HepG2 (cell line): ENCODE results near the gene TM9SF2. TPM values are rescaled to one million over a fixed set of nuclear protein-coding genes. Genes with fewer than 3 reads are reported as not detected.

Experiments used
- ATF7 ChIP-seq, 2 experiments: fragments of 450-650 bp in 1 of 2; sonication (generic) in 1 of 2; formaldehyde crosslinking in 1 of 2; IDR thresholded peaks; 2 replicates each; pipeline versions ENCODE4 v1.4.0 to v1.6.1; 2016 to 2020; ENCODE audit warnings: antibody characterized with exemption in 1 of 2, mild to moderate bottlenecking in 1 of 2, missing genetic modification reagents in 1 of 2
- CBX2 ChIP-seq, 2 experiments: fragments of 200-600 bp in 1 of 2; sonication (generic); formaldehyde crosslinking in 1 of 2; IDR thresholded peaks; 2 replicates each; pipeline versions ENCODE4 v1.7.0 to v1.8.1; 2018 to 2022; ENCODE audit warnings: low read depth in 2 of 2, low read length in 1 of 2, mild to moderate bottlenecking in 1 of 2, missing genetic modification reagents in 1 of 2
- FOXC1 ChIP-seq: sonication (generic); formaldehyde crosslinking; IDR thresholded peaks from 2 replicates; pipeline ENCODE4 v1.8.0; 2022; ENCODE audit warnings: mild to moderate bottlenecking, missing genetic modification reagents, borderline replicate concordance
- HNF4A ChIP-seq: sonication (generic); formaldehyde crosslinking; IDR thresholded peaks from 2 replicates; pipeline ENCODE4 v1.4.0; 2020; ENCODE audit warnings: missing genetic modification reagents
- HNRNPL ChIP-seq: fragments of 200-400 bp; formaldehyde crosslinking; IDR thresholded peaks from 2 replicates; pipeline ENCODE4 v1.6.1; 2017; ENCODE audit warnings: mild to moderate bottlenecking, low read depth, low read length
- MYNN ChIP-seq: sonication (generic); formaldehyde crosslinking; IDR thresholded peaks from 2 replicates; pipeline ENCODE4 v1.4.0; 2020; ENCODE audit warnings: mild to moderate bottlenecking, low read depth, missing genetic modification reagents
- NFIB ChIP-seq: sonication (generic); formaldehyde crosslinking; IDR thresholded peaks from 2 replicates; pipeline ENCODE4 v1.9.0; 2021; ENCODE audit warnings: missing genetic modification reagents, mild to moderate bottlenecking, borderline replicate concordance
- NFIC ChIP-seq: IDR thresholded peaks from 2 replicates; pipeline ENCODE4 v1.6.1; 2012; ENCODE audit warnings: mild to moderate bottlenecking, low read length, inconsistent platforms
- NFYB ChIP-seq: sonication (generic); formaldehyde crosslinking; IDR thresholded peaks from 2 replicates; pipeline ENCODE4 v1.4.0; 2020; ENCODE audit warnings: missing genetic modification reagents
- SETDB1 ChIP-seq: sonication (generic); formaldehyde crosslinking; IDR thresholded peaks from 2 replicates; pipeline ENCODE4 v1.5.1; 2020; ENCODE audit warnings: missing genetic modification reagents, mild to moderate bottlenecking, borderline replicate concordance
- SOX13 ChIP-seq, 3 experiments: fragments of 450-650 bp in 1 of 3; sonication (generic) in 1 of 3; formaldehyde crosslinking in 1 of 3; IDR thresholded peaks in 2 of 3; conservative IDR thresholded peaks in 1 of 3; 2 replicates each; pipeline versions ENCODE4 v1.5.0 to v1.6.1; 2016 to 2020; ENCODE audit warnings: antibody characterized with exemption in 1 of 3, mild to moderate bottlenecking in 1 of 3, missing compliant biosample characterization in 1 of 3, missing genetic modification reagents in 1 of 3, moderate library complexity in 1 of 3
- SP140L ChIP-seq: sonication (generic); formaldehyde crosslinking; IDR thresholded peaks from 2 replicates; pipeline ENCODE4 v1.4.0; 2020; ENCODE audit warnings: missing genetic modification reagents, borderline replicate concordance
- XBP1 ChIP-seq: sonication (generic); formaldehyde crosslinking; IDR thresholded peaks from 2 replicates; pipeline ENCODE4 v1.5.0; 2020; ENCODE audit warnings: missing genetic modification reagents
- ZNF382 ChIP-seq: sonication (generic); formaldehyde crosslinking; IDR thresholded peaks from 2 replicates; pipeline ENCODE4 v1.5.0; 2020; ENCODE audit warnings: missing genetic modification reagents, mild to moderate bottlenecking, borderline replicate concordance
- ZNF550 ChIP-seq: sonication (generic); formaldehyde crosslinking; IDR thresholded peaks from 2 replicates; pipeline ENCODE4 v1.4.0; 2020; ENCODE audit warnings: mild to moderate bottlenecking, missing genetic modification reagents, borderline replicate concordance
- ZNF674 ChIP-seq: sonication (generic); formaldehyde crosslinking; IDR thresholded peaks from 2 replicates; pipeline ENCODE4 v1.5.0; 2020; ENCODE audit warnings: low read depth, mild to moderate bottlenecking, missing genetic modification reagents
- ZZZ3 ChIP-seq: sonication (generic); formaldehyde crosslinking; IDR thresholded peaks from 2 replicates; pipeline ENCODE4 v1.4.0; 2020; ENCODE audit warnings: missing genetic modification reagents, mild to moderate bottlenecking, borderline replicate concordance
- polyA plus RNA-seq, 8 experiments: library from polyadenylated mRNA; depleted of rRNA in 3 of 8; stranded (reverse) in 7 of 8; unstranded in 1 of 8; fragments of >200 nt; fragmentation: Illumina TruSeq in 4 of 8; extraction: Trizol in 4 of 8; gene quantifications; 2 replicates each; pipeline versions ENCODE4 v1.2.1 to v1.2.3, GENCODE V29; 2011 to 2016; ENCODE audit warnings: low read depth in 4 of 8, missing spikeins in 1 of 8, mixed read lengths in 1 of 8; ENCODE audit not compliant: insufficient read depth in 1 of 8
- total RNA-seq, 5 experiments: library from RNA; depleted of rRNA; stranded (reverse); fragments of >200 nt; fragmentation: Illumina TruSeq; extraction: Trizol; gene quantifications; 2 replicates each; pipeline ENCODE4 v1.2.3, GENCODE V29; 2016; ENCODE audit warnings: low read depth in 1 of 5
- TF ChIP-seq, protein P1 (sequence below): fragments of 450-650 bp; IDR thresholded peaks from 2 replicates; pipeline ENCODE4 v1.6.1; 2017
- TF ChIP-seq, protein P2 (sequence below): sonication (generic); formaldehyde crosslinking; IDR thresholded peaks from 2 replicates; pipeline ENCODE4 v1.5.0; 2020; ENCODE audit warnings: missing genetic modification reagents
- TF ChIP-seq, protein P3 (sequence below): sonication (generic); formaldehyde crosslinking; IDR thresholded peaks from 2 replicates; pipeline ENCODE4 v1.4.0; 2020; ENCODE audit warnings: missing genetic modification reagents, low read depth, mild to moderate bottlenecking, borderline replicate concordance
- TF ChIP-seq, protein P4 (sequence below): sonication (generic); formaldehyde crosslinking; IDR thresholded peaks from 2 replicates; pipeline ENCODE4 v1.4.0; 2020; ENCODE audit warnings: missing genetic modification reagents

The TM9SF2 gene
- total and polyA plus RNA-seq, 2 of the 13 experiments (the other 11 are each of a cell fraction or from before 2014, with no cell fraction given), result 94.1 to 123 TPM

DNA sequence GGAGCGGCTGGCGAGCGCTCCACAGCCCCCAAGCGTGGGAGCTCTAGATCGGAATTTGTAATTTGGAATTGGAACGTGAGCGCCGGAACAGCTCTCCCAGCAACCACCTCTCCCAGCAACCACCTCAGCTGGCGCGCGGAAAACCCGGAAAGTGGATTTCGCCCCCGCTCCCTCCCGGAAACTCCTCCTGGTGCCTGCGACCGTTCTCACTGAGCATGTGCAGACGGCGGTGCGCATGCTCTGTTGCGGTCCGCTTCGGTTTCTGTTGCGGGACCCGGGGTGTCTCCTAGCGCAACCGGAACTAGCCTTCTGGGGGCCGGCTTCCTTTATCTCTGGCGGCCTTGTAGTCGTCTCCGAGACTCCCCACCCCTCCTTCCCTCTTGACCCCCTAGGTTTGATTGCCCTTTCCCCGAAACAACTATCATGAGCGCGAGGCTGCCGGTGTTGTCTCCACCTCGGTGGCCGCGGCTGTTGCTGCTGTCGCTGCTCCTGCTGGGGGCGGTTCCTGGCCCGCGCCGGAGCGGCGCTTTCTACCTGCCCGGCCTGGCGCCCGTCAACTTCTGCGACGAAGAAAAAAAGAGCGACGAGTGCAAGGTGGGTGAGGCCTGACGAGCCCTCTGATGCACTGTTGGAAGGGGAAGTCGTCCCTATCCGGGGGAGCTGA is at the start of gene TM9SF2 (continued):
- TF ChIP-seq, protein P1, sequence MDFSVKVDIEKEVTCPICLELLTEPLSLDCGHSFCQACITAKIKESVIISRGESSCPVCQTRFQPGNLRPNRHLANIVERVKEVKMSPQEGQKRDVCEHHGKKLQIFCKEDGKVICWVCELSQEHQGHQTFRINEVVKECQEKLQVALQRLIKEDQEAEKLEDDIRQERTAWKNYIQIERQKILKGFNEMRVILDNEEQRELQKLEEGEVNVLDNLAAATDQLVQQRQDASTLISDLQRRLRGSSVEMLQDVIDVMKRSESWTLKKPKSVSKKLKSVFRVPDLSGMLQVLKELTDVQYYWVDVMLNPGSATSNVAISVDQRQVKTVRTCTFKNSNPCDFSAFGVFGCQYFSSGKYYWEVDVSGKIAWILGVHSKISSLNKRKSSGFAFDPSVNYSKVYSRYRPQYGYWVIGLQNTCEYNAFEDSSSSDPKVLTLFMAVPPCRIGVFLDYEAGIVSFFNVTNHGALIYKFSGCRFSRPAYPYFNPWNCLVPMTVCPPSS, result no peak
- TF ChIP-seq ZNF674 (no peak), HNRNPL (no peak), ZNF550 (CRISPR knock-in tag) (no peak), NFYB (0 out of 2 replicates have a peak, but pooled peaks have one; percentile 15), XBP1 (CRISPR knock-in tag) (no peak), MYNN (CRISPR knock-in tag) (no peak), NFIC (no peak), ZNF382 (CRISPR knock-in tag) (no peak), NFIB (no peak), HNF4A (CRISPR knock-in tag) (no peak), ZZZ3 (CRISPR knock-in tag) (0 out of 2 replicates have a peak, but pooled peaks have one; percentile 26), ATF7 (IDR thresholded peaks at IDR 0.05) (no peak), ATF7 (CRISPR knock-in tag; IDR thresholded peaks at IDR 0.05) (no peak), CBX2 (IDR thresholded peaks at IDR 0.05; ENCODE audit: low read depth, low read length) (no peak), CBX2 (CRISPR knock-in tag; IDR thresholded peaks at IDR 0.05; ENCODE audit: low read depth) (no peak), FOXC1 (CRISPR knock-in tag) (peak; percentile 62), SOX13 (IDR thresholded peaks at IDR 0.05) (no peak), SOX13 (CRISPR knock-in tag; conservative IDR thresholded peaks at IDR 0.05 in 1 of 2, IDR thresholded peaks at IDR 0.05 in 1 of 2) (peak in 1 of 2 experiments; percentile 31; a peak in 2 of 4 replicates), SETDB1 (CRISPR knock-in tag) (no peak), SP140L (CRISPR knock-in tag) (no peak)
- TF ChIP-seq, protein P2, sequence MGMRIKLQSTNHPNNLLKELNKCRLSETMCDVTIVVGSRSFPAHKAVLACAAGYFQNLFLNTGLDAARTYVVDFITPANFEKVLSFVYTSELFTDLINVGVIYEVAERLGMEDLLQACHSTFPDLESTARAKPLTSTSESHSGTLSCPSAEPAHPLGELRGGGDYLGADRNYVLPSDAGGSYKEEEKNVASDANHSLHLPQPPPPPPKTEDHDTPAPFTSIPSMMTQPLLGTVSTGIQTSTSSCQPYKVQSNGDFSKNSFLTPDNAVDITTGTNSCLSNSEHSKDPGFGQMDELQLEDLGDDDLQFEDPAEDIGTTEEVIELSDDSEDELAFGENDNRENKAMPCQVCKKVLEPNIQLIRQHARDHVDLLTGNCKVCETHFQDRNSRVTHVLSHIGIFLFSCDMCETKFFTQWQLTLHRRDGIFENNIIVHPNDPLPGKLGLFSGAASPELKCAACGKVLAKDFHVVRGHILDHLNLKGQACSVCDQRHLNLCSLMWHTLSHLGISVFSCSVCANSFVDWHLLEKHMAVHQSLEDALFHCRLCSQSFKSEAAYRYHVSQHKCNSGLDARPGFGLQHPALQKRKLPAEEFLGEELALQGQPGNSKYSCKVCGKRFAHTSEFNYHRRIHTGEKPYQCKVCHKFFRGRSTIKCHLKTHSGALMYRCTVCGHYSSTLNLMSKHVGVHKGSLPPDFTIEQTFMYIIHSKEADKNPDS (CRISPR knock-in tag), result peak; percentile 54; the same call in 1 of the 2 replicates
- TF ChIP-seq, protein P3, sequence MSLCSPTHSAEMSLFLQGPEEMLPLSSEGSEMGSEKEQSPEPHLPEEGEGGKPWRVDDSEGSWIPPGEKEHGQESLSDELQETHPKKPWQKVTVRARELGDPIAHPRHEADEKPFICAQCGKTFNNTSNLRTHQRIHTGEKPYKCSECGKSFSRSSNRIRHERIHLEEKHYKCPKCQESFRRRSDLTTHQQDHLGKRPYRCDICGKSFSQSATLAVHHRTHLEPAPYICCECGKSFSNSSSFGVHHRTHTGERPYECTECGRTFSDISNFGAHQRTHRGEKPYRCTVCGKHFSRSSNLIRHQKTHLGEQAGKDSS, result no peak; the same call in 1 of the 2 replicates
- TF ChIP-seq, protein P4, sequence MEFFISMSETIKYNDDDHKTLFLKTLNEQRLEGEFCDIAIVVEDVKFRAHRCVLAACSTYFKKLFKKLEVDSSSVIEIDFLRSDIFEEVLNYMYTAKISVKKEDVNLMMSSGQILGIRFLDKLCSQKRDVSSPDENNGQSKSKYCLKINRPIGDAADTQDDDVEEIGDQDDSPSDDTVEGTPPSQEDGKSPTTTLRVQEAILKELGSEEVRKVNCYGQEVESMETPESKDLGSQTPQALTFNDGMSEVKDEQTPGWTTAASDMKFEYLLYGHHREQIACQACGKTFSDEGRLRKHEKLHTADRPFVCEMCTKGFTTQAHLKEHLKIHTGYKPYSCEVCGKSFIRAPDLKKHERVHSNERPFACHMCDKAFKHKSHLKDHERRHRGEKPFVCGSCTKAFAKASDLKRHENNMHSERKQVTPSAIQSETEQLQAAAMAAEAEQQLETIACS (CRISPR knock-in tag), result no peak
